OCI-LY1 (cell line): ENCODE measurements around the gene TAMALIN.

Source experiments
- H2AFZ ChIP-seq: fragments of 200-600 bp; sonication (generic), shearing (Covaris generic); 2 replicates; pipeline ENCODE4 v1.6.0; 2014; ENCODE audit warnings: antibody characterized with exemption, mild to moderate bottlenecking, low read length
- H3F3A ChIP-seq: fragments of 200-600 bp; sonication (generic), shearing (Covaris generic); 2 replicates; pipeline ENCODE4 v1.6.0; 2014; ENCODE audit warnings: mild to moderate bottlenecking, antibody characterized with exemption, low read length, moderate library complexity; ENCODE audit not compliant: insufficient read depth
- H3K27ac ChIP-seq: fragments of 200-600 bp; sonication (generic); 2 replicates; pipeline ENCODE4 v1.5.1; 2014; ENCODE audit warnings: low read length, mixed run types, mild to moderate bottlenecking, low read depth; ENCODE audit not compliant: poor library complexity, severe bottlenecking
- H3K27me3 ChIP-seq: fragments of 200-600 bp; sonication (generic); 2 replicates; pipeline ENCODE4 v1.6.0; 2014; ENCODE audit warnings: antibody characterized with exemption, mild to moderate bottlenecking, low read length, moderate library complexity; ENCODE audit not compliant: insufficient read depth
- H3K36me3 ChIP-seq: fragments of 200-600 bp; sonication (generic); 2 replicates; pipeline ENCODE4 v1.6.1; 2014; ENCODE audit warnings: mild to moderate bottlenecking, antibody characterized with exemption, low read length, moderate library complexity, mixed read lengths; ENCODE audit not compliant: insufficient read depth
- H3K4me1 ChIP-seq: fragments of 200-600 bp; sonication (generic); 2 replicates; pipeline ENCODE4 v1.5.1; 2014; ENCODE audit warnings: mild to moderate bottlenecking, low read length, moderate library complexity; ENCODE audit not compliant: insufficient read depth, severe bottlenecking
- H3K4me2 ChIP-seq: fragments of 200-600 bp; sonication (generic), shearing (Covaris generic); 2 replicates; pipeline ENCODE4 v1.6.1; 2014; ENCODE audit warnings: low read length
- H3K4me3 ChIP-seq: fragments of 200-600 bp; sonication (generic); 2 replicates; pipeline ENCODE4 v1.5.1; 2014; ENCODE audit warnings: low read length, low read depth, mild to moderate bottlenecking, mixed read lengths; ENCODE audit not compliant: poor library complexity, severe bottlenecking
- H3K79me2 ChIP-seq: fragments of 200-600 bp; shearing (Covaris generic); 2 replicates; pipeline ENCODE4 v1.6.1; 2016; ENCODE audit warnings: mixed run types, low read length, mixed read lengths; ENCODE audit not compliant: insufficient read depth
- H3K9ac ChIP-seq: fragments of 200-600 bp; sonication (generic), shearing (Covaris generic); 2 replicates; pipeline ENCODE4 v1.6.1; 2014; ENCODE audit warnings: mild to moderate bottlenecking, low read length, mixed read lengths
- H3K9me2 ChIP-seq: fragments of 200-600 bp; sonication (generic), shearing (Covaris generic); 2 replicates; pipeline ENCODE4 v1.6.1; 2014; ENCODE audit warnings: low read depth, mild to moderate bottlenecking, low read length, mixed read lengths
- H3K9me3 ChIP-seq: fragments of 200-600 bp; shearing (Covaris generic); 2 replicates; pipeline ENCODE4 v1.6.1; 2014; ENCODE audit warnings: low read length, mixed read lengths
- H4K20me1 ChIP-seq: fragments of 200-600 bp; sonication (generic), shearing (Covaris generic); 2 replicates; pipeline ENCODE4 v1.6.0; 2016; ENCODE audit warnings: mild to moderate bottlenecking, low read length; ENCODE audit not compliant: insufficient read depth
- EZH2 ChIP-seq: fragments of 200-600 bp; sonication (generic), shearing (Covaris generic); IDR thresholded peaks from 2 replicates; pipeline ENCODE4 v1.8.0; 2017; ENCODE audit warnings: borderline replicate concordance, mixed run types, mild to moderate bottlenecking, antibody characterized with exemption, low read length, moderate library complexity, mixed read lengths
- TF ChIP-seq, protein P1 (sequence below): fragments of 200-600 bp; sonication (generic), shearing (Covaris generic); IDR thresholded peaks from 2 replicates; pipeline ENCODE4 v1.5.1; 2017; ENCODE audit warnings: mild to moderate bottlenecking, antibody characterized with exemption, low read length, moderate library complexity, mixed read lengths

Gene TAMALIN

DNA sequence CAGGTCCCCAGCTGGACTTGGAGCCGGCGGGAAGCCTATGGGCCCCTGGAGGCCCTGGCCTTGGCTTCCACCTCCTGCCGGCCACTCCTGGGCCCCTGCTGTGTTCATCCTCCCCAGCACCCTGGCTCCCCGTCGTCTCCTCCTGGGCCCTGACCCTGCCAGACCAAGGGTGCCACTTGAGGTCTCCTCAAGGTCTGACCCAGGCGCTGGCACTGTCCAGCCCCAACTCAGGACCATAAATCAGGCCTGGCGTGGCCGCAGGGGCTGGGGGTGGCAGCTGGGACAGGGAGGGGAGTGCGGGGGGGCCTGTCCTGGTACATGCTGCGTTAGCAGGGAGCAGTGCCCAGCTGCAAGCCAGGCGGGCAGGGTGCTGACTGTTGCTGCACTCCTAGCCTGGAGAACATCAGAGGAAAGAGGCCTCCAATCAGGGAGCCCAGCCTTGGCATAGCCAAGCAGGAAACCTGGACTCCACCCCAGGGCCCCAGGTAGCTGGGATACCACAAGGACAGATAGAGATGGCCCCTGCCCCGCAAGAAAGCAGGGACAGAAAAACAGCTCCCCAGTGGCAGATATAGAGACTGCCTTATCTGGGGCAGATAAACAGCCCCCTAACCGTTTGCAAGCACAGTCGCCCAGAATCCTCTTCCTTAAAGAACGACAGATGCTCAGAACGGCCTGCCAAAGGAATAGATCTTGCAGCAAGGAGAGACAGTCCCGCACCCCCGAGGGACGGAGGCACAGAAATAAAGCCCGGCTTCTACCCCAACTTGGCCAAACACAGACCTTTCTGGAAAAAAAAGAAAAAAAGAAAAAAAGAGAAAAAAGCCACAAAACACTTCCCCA lies 56.6 kb downstream of the TAMALIN start:
- Histone ChIP-seq H3F3A (no peaks in the 10 kb centered on the region), H2AFZ (no peak overlapping the region), H3K27me3 (no peaks in the 10 kb centered on the region; the same call in 1 of the 2 replicates), H3K4me1 (peaks cover 19% of the 10 kb centered on the region), H3K4me3 (no peak overlapping the region), H4K20me1 (no peaks in the 10 kb centered on the region), H3K79me2 (no peaks in the 10 kb centered on the region), H3K9me2 (no peaks in the 10 kb centered on the region), H3K9ac (no peak overlapping the region), H3K4me2 (no peak overlapping the region), H3K27ac (no peak overlapping the region), H3K9me3 (no peaks in the 10 kb centered on the region), H3K36me3 (no peaks in the 10 kb centered on the region)
- TF ChIP-seq, protein P1, sequence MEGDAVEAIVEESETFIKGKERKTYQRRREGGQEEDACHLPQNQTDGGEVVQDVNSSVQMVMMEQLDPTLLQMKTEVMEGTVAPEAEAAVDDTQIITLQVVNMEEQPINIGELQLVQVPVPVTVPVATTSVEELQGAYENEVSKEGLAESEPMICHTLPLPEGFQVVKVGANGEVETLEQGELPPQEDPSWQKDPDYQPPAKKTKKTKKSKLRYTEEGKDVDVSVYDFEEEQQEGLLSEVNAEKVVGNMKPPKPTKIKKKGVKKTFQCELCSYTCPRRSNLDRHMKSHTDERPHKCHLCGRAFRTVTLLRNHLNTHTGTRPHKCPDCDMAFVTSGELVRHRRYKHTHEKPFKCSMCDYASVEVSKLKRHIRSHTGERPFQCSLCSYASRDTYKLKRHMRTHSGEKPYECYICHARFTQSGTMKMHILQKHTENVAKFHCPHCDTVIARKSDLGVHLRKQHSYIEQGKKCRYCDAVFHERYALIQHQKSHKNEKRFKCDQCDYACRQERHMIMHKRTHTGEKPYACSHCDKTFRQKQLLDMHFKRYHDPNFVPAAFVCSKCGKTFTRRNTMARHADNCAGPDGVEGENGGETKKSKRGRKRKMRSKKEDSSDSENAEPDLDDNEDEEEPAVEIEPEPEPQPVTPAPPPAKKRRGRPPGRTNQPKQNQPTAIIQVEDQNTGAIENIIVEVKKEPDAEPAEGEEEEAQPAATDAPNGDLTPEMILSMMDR: no peak
- TF ChIP-seq EZH2: no peak

DNA sequence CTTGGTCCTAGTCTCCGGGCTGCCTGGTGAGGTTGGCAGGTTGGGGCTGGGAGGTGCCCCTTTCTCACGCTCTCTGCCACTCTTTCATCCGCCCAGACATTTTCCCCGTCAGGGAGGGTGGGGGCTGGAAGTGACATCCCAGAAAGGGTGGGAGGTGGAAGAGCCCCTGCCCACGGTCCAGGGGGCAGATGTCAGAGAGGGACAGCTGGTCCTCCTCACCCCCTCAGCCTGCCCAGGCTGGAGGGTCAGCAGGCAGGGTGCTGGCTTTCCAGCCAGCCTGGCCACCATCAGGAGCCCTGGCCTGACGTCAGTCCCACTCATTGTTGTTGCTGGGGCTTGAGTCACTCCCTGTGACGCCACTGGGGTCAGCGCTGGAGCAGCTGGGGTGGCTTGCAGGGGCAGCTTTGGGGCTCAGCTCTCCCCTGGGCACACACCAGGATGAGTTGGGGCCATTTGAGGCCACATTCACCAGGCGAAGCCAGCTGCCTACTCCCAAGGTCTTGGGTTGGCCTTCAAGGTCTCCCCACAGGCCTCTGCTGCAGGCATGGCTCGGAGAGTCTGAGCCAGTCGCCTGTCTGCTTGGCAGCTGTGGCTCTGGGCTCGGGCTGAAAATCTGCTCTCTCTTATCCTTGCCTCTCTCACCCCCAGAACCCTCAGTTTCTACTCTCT lies 57.4 kb downstream of the TAMALIN start:
- no peak for TF ChIP-seq EZH2
- TF ChIP-seq, protein P1: no peak
- Histone ChIP-seq H3F3A (no peaks in the 10 kb centered on the region), H3K9me2 (no peaks in the 10 kb centered on the region), H3K9ac (no peak overlapping the region), H3K4me3 (no peak overlapping the region), H3K9me3 (no peaks in the 10 kb centered on the region), H3K27ac (no peak overlapping the region), H3K27me3 (no peaks in the 10 kb centered on the region; the same call in 1 of the 2 replicates), H3K4me1 (peaks cover 13% of the 10 kb centered on the region), H2AFZ (no peak overlapping the region), H3K4me2 (no peak overlapping the region), H3K79me2 (no peaks in the 10 kb centered on the region), H4K20me1 (no peaks in the 10 kb centered on the region), H3K36me3 (no peaks in the 10 kb centered on the region)
